PFSK-1 (cell line): ENCODE data around the gene MEG3.

Experiments
- FOXP2 ChIP-seq: optimal IDR thresholded peaks from 2 replicates; pipeline ENCODE3; 2011; ENCODE audit warnings: borderline replicate concordance, control low read depth, inconsistent platforms; ENCODE audit not compliant: insufficient read depth; ENCODE audit errors: extremely low read length, extremely low read depth
- POLR2AphosphoS5 ChIP-seq: IDR thresholded peaks from 2 replicates; pipeline ENCODE4 v1.6.1; 2012; ENCODE audit warnings: low read depth, mild to moderate bottlenecking, control low read depth, low read length, moderate library complexity
- SIN3A ChIP-seq: IDR thresholded peaks from 2 replicates; pipeline ENCODE4 v1.6.1; 2012; ENCODE audit warnings: mild to moderate bottlenecking, low read length, moderate library complexity, borderline replicate concordance; ENCODE audit not compliant: insufficient read depth
- TAF1 ChIP-seq: IDR thresholded peaks from 2 replicates; pipeline ENCODE4 v1.6.1; 2012; ENCODE audit warnings: low read length, control low read depth, borderline replicate concordance; ENCODE audit not compliant: insufficient read depth
- TF ChIP-seq, protein P1 (sequence below), 2 experiments: IDR thresholded peaks; 2 replicates each; pipeline versions ENCODE4 v1.6.1 to v1.8.0; 2011 to 2012; ENCODE audit warnings: low read depth in 2 of 2, low read length in 2 of 2, control low read depth in 1 of 2, inconsistent platforms in 1 of 2, mild to moderate bottlenecking in 1 of 2, moderate library complexity in 1 of 2; ENCODE audit not compliant: insufficient read depth in 1 of 2

- no peak for TF ChIP-seq POLR2AphosphoS5
- TF ChIP-seq, protein P1, sequence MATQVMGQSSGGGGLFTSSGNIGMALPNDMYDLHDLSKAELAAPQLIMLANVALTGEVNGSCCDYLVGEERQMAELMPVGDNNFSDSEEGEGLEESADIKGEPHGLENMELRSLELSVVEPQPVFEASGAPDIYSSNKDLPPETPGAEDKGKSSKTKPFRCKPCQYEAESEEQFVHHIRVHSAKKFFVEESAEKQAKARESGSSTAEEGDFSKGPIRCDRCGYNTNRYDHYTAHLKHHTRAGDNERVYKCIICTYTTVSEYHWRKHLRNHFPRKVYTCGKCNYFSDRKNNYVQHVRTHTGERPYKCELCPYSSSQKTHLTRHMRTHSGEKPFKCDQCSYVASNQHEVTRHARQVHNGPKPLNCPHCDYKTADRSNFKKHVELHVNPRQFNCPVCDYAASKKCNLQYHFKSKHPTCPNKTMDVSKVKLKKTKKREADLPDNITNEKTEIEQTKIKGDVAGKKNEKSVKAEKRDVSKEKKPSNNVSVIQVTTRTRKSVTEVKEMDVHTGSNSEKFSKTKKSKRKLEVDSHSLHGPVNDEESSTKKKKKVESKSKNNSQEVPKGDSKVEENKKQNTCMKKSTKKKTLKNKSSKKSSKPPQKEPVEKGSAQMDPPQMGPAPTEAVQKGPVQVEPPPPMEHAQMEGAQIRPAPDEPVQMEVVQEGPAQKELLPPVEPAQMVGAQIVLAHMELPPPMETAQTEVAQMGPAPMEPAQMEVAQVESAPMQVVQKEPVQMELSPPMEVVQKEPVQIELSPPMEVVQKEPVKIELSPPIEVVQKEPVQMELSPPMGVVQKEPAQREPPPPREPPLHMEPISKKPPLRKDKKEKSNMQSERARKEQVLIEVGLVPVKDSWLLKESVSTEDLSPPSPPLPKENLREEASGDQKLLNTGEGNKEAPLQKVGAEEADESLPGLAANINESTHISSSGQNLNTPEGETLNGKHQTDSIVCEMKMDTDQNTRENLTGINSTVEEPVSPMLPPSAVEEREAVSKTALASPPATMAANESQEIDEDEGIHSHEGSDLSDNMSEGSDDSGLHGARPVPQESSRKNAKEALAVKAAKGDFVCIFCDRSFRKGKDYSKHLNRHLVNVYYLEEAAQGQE (IDR thresholded peaks at IDR 0.05; ENCODE audit: insufficient read depth in 1 of 2, low read depth in 2 of 2, low read length in 2 of 2): no peak
- TF ChIP-seq SIN3A: no peak
- no peak for TF ChIP-seq TAF1
- TF ChIP-seq FOXP2: no peak
Measured at GRCh38 chr14:100854435-100854834, 28.5 kb downstream of the MEG3 start.
